ENCODE measurements around the gene HOMER1. TPM values are rescaled to one million over a fixed set of nuclear protein-coding genes. Genes with fewer than 3 reads are reported as not detected.

Gene HOMER1
- total and polyA plus RNA-seq, 2 of the 13 experiments (the other 11 are each of a cell fraction or from before 2014, with no cell fraction given), result 5.3 to 24.8 TPM

GRCh38 chr5:79547429-79547822 lies 33.5 kb upstream of the HOMER1 start (continued):
- TF ChIP-seq ZNF501 (CRISPR knock-in tag; IDR thresholded peaks at IDR 0.05) (peak; percentile 86), ZKSCAN5 (CRISPR knock-in tag; IDR thresholded peaks at IDR 0.05) (peak; percentile 77), SMAD9 (CRISPR knock-in tag; IDR thresholded peaks at IDR 0.05) (0 out of 2 replicates have a peak, but pooled peaks have one; percentile 29), ZFX (CRISPR knock-in tag; IDR thresholded peaks at IDR 0.05; ENCODE audit: low read depth) (peak; percentile 76)

- POLR2A ChIA-PET, result interaction anchor here (3.1 to 3.9 kb wide), 2 partner anchors 12 to 33 kb away, joined by 15 to 37 read pairs; partner anchors contain the start of gene HOMER1
- no peaks in the 10 kb centered on the region for H3K79me2 ChIP-seq (ENCODE audit: insufficient read depth, low read length)
- H3K4me1 ChIP-seq (ENCODE audit: insufficient read depth, low read length), result peaks cover 60% of the 10 kb centered on the region
- H3K27ac ChIP-seq (ENCODE audit: extremely low read length, insufficient read depth, low read length), result peak overlapping the region; percentile 70
- peak overlapping the region; percentile 46 to 63 (median 46) for H3K4me3 ChIP-seq (replicated peaks in 1 of 3; ENCODE audit: insufficient read depth in 1 of 3, low read depth in 2 of 3, low read length in 3 of 3)
- no peaks in the 10 kb centered on the region for H4K20me1 ChIP-seq (ENCODE audit: insufficient read depth, low read length)
- H3K9me3 ChIP-seq (ENCODE audit: low read length), result no peaks in the 10 kb centered on the region
- BruUV-seq (replicated peaks), result TSS peak; percentile 61
- ATAC-seq, result peak; percentile 88
- no peaks in the 10 kb centered on the region for H3K27me3 ChIP-seq (ENCODE audit: control insufficient read depth in 1 of 2, insufficient read depth in 2 of 2, low read length in 2 of 2)
- in situ Hi-C loops (cut with HindIII; ENCODE audit: extremely low pct_ligation_motif_present, low pct_unique_long_range_greater_than_20kb), result no loop called here
- peak; percentile 48 for FAIRE-seq
- H3K4me2 ChIP-seq (ENCODE audit: low read depth, low read length), result peak overlapping the region; percentile 88
- DNase-seq (ENCODE audit: low spot score), result peak; percentile 82
- peak overlapping the region; percentile 63 for H3K9ac ChIP-seq (ENCODE audit: insufficient read depth, low read depth, low read length)
- CTCF ChIA-PET (ENCODE audit: low intra/inter-chr PET ratio, low total read pairs), result no interaction called here
- no peaks in the 10 kb centered on the region for H3K36me3 ChIP-seq (replicated peaks in 1 of 2; ENCODE audit: control insufficient read depth in 1 of 2, insufficient read depth in 2 of 2, low read length in 2 of 2)
- H2AFZ ChIP-seq (ENCODE audit: low read length), result peak overlapping the region; percentile 51
- 4% methylated on average over 7 of the region's 7 CpGs for WGBS (ENCODE audit: low lambda C conversion rate)
- intact Hi-C loops (cut with micrococcal nuclease; ENCODE audit: unreplicated experiment), result loop anchor here (5.0 kb wide), 1 partner anchor 35 kb away; the partner anchor contains the start of gene HOMER1
- TF ChIP-seq SOX5 (CRISPR knock-in tag; IDR thresholded peaks at IDR 0.05; ENCODE audit: borderline replicate concordance) (peak; percentile 81), NFE2L2 (IDR thresholded peaks at IDR 0.05; ENCODE audit: low read length) (no peak), ZFP1 (CRISPR knock-in tag; IDR thresholded peaks at IDR 0.05) (0 out of 2 replicates have a peak, but pooled peaks have one; percentile 12), NFKB2 (CRISPR knock-in tag; IDR thresholded peaks at IDR 0.05; ENCODE audit: borderline replicate concordance) (no peak), PHF5A (CRISPR knock-in tag; IDR thresholded peaks at IDR 0.05; ENCODE audit: low read depth, unreplicated experiment) (peak; percentile 36), RXRB (CRISPR knock-in tag; IDR thresholded peaks at IDR 0.05; ENCODE audit: borderline replicate concordance) (peak; percentile 64), TBP (CRISPR knock-in tag; IDR thresholded peaks at IDR 0.05) (no peak), ZNF703 (CRISPR knock-in tag; IDR thresholded peaks at IDR 0.05; ENCODE audit: borderline replicate concordance) (no peak), MYC (CRISPR knock-in tag; IDR thresholded peaks at IDR 0.05; ENCODE audit: borderline replicate concordance) (no peak), FOXP1 (IDR thresholded peaks at IDR 0.05) (no peak), FOXP1 (CRISPR knock-in tag; IDR thresholded peaks at IDR 0.05) (peak; percentile 79), ZSCAN29 (CRISPR knock-in tag; conservative IDR thresholded peaks at IDR 0.05) (peak; percentile 69; the same call in 1 of the 2 replicates), NCOA2 (CRISPR knock-in tag; IDR thresholded peaks at IDR 0.05) (peak; percentile 79), NKX3-1 (CRISPR knock-in tag; IDR thresholded peaks at IDR 0.05) (no peak; the same call in 1 of the 2 replicates), E2F5 (CRISPR knock-in tag; conservative IDR thresholded peaks at IDR 0.05) (no peak), HINFP (CRISPR knock-in tag; IDR thresholded peaks at IDR 0.05; ENCODE audit: low read depth) (0 out of 2 replicates have a peak, but pooled peaks have one; percentile 39), TOE1 (CRISPR knock-in tag; IDR thresholded peaks at IDR 0.05) (no peak), KMT2B (CRISPR knock-in tag; IDR thresholded peaks at IDR 0.05) (peak; percentile 41; the same call in 1 of the 2 replicates), CBFB (CRISPR knock-in tag; IDR thresholded peaks at IDR 0.05) (no peak)
Measured at GRCh38 chr5:79546782-79547428, 33.0 kb upstream of the HOMER1 start.
